NCI-H1436 (cell line): ENCODE measurements around the gene TMEM185B.
"Not testable (repeated sequence)": the region's sequence is repeated elsewhere in the genome, so short reads cannot be mapped to it uniquely, and the experiment has no call there.

Experiments
- DNase-seq: peaks from one replicate; lab custom pipeline; 2025; lab: John Stamatoyannopoulos, UW

Gene TMEM185B

GRCh38 chr2:120208381-120209353 is 14.5 kb downstream of the TMEM185B start:
- no peak for DNase-seq

- no peak for DNase-seq
These were observed 17.1 kb downstream of the TMEM185B start for GRCh38 chr2:120206022-120206581.

GRCh38 chr2:120204945-120205670 is 18.1 kb downstream of the TMEM185B start:
- DNase-seq, result no peak

GRCh38 chr2:120204417-120204816 is 18.8 kb downstream of the TMEM185B start:
- no peak for DNase-seq

- DNase-seq, result no peak
These were observed 19.2 kb downstream of the TMEM185B start for GRCh38 chr2:120204022-120204405.

- no peak for DNase-seq
These were observed 19.8 kb downstream of the TMEM185B start for GRCh38 chr2:120203251-120204021.

- DNase-seq, result not testable (repeated sequence)
These were observed 23.3 kb downstream of the TMEM185B start for GRCh38 chr2:120199817-120200459.

GRCh38 chr2:120195553-120195952 is 27.6 kb downstream of the TMEM185B start:
- no peak for DNase-seq

- no peak for DNase-seq
These were observed 30.9 kb downstream of the TMEM185B start for GRCh38 chr2:120192280-120192679.

- DNase-seq, result no peak
These were observed 34.0 kb downstream of the TMEM185B start for GRCh38 chr2:120189189-120189588.

GRCh38 chr2:120182019-120182560 is 41.1 kb downstream of the TMEM185B start:
- no peak for DNase-seq

GRCh38 chr2:120180066-120180465 is 43.1 kb downstream of the TMEM185B start:
- no peak for DNase-seq

GRCh38 chr2:120179396-120179795 is 43.8 kb downstream of the TMEM185B start:
- no peak for DNase-seq

- no peak for DNase-seq
These were observed 45.2 kb downstream of the TMEM185B start for GRCh38 chr2:120177973-120178372.

- DNase-seq, result no peak
These were observed 46.1 kb downstream of the TMEM185B start for GRCh38 chr2:120177001-120177621.

- no peak for DNase-seq
These were observed 46.7 kb downstream of the TMEM185B start for GRCh38 chr2:120176526-120176925.

- DNase-seq, result peak; percentile 60
These were observed 48.1 kb downstream of the TMEM185B start for GRCh38 chr2:120174963-120175581.
